GM12878 (cell line): ENCODE results near the gene SLAMF8. TPM values are rescaled to one million over a fixed set of nuclear protein-coding genes. Genes with fewer than 3 reads are reported as not detected.

Experiments used
- ATAC-seq: fragments of 200-7000 bp; cut with Tn5 transposase; 3 replicates; pipeline ENCODE4 v1.9.1; 2020; ENCODE audit warnings: mild to moderate bottlenecking, moderate library complexity
- BruUV-seq: library from RNA; stranded (reverse); fragments of 400-500 nt; replicated peaks from 2 replicates; lab custom pipeline; 2021; lab: Mats Ljungman, UMichigan
- CTCF ChIA-PET: fragments of 300-600 bp; sonication (Branson Sonifier 250); formaldehyde crosslinking; extraction: SDS; loops from one replicate; lab custom pipeline; 2021; ENCODE audit warnings: inconsistent platforms; lab: Yijun Ruan, JAX
- POLR2A ChIA-PET: fragments of 350-600 bp; formaldehyde crosslinking; extraction: SDS; loops from one replicate; lab custom pipeline; 2021; ENCODE audit warnings: inconsistent platforms; lab: Charles Lee
- RAD21 ChIA-PET: fragments of 300-600 bp; sonication (Branson Sonifier 250); formaldehyde crosslinking; loops from one replicate; lab custom pipeline; 2023; ENCODE audit warnings: antibody characterized with exemption; ENCODE audit not compliant: unreplicated experiment; lab: Charles Lee
- SMC1A ChIA-PET: fragments of 300-600 bp; sonication (Branson Sonifier 250); formaldehyde crosslinking; loops from one replicate; lab custom pipeline; 2023; ENCODE audit not compliant: unreplicated experiment, uncharacterized antibody; lab: Charles Lee
- DNase-seq: peaks from one replicate; pipeline ENCODE4 v3.0.0-alpha.2; 2011; ENCODE audit warnings: low read depth, low spot score
- FAIRE-seq: peaks from 3 replicates; lab custom pipeline; 2011; peaks lifted over from hg19 to GRCh38; lab: Jason Lieb, UNC
- H2AFZ ChIP-seq: 2 replicates; pipeline ENCODE4 v1.6.0; 2011; ENCODE audit warnings: low read depth, low read length, control low read depth; ENCODE audit not compliant: control insufficient read depth
- H3K27ac ChIP-seq: 2 replicates; pipeline ENCODE4 v1.5.1; 2011; ENCODE audit warnings: control low read depth; ENCODE audit not compliant: control insufficient read depth, insufficient read depth
- H3K27me3 ChIP-seq, 2 experiments: replicated peaks in 1 of 2; 2 replicates each; pipeline versions ENCODE4 v1.6.0 to v1.6.1; 2011; ENCODE audit warnings: low read length in 1 of 2; ENCODE audit not compliant: control insufficient read depth in 2 of 2, insufficient read depth in 2 of 2
- H3K36me3 ChIP-seq, 2 experiments: 2 replicates each; pipeline ENCODE4 v1.5.1; 2011; ENCODE audit warnings: low read length in 1 of 2; ENCODE audit not compliant: control insufficient read depth in 2 of 2, insufficient read depth in 2 of 2
- H3K4me1 ChIP-seq: 2 replicates; pipeline ENCODE4 v1.6.1; 2011; ENCODE audit warnings: mild to moderate bottlenecking, low read length, moderate library complexity, mixed read lengths; ENCODE audit not compliant: control insufficient read depth, insufficient read depth
- H3K4me2 ChIP-seq: 2 replicates; pipeline ENCODE4 v1.6.0; 2011; ENCODE audit warnings: control low read depth; ENCODE audit not compliant: control insufficient read depth, insufficient read depth
- H3K4me3 ChIP-seq: fragments of 200-600 bp; sonication (generic); 2 replicates; pipeline ENCODE4 v1.5.1; 2016
- H3K79me2 ChIP-seq: 2 replicates; pipeline ENCODE4 v1.6.0; 2011; ENCODE audit warnings: low read length; ENCODE audit not compliant: control insufficient read depth, insufficient read depth
- H3K9ac ChIP-seq: 2 replicates; pipeline ENCODE4 v1.8.0; 2011; ENCODE audit warnings: low read length, control low read depth, mixed read lengths; ENCODE audit not compliant: control insufficient read depth, insufficient read depth
- H3K9me3 ChIP-seq: replicated peaks from 3 replicates; pipeline ENCODE4 v1.5.1; 2011; ENCODE audit warnings: mild to moderate bottlenecking, low read length; ENCODE audit not compliant: control insufficient read depth, insufficient read depth
- H4K20me1 ChIP-seq: 2 replicates; pipeline ENCODE4 v1.6.0; 2011; ENCODE audit not compliant: control insufficient read depth, insufficient read depth
- E2F8 ChIP-seq: fragments of 450-650 bp; IDR thresholded peaks from 2 replicates; pipeline ENCODE4 v1.6.1; 2018; ENCODE audit warnings: mild to moderate bottlenecking, low read depth, moderate library complexity; ENCODE audit not compliant: partially characterized antibody
- MLLT1 ChIP-seq: fragments of 450-650 bp; IDR thresholded peaks from 2 replicates; pipeline ENCODE4 v1.6.1; 2016; ENCODE audit warnings: mild to moderate bottlenecking
- PKNOX1 ChIP-seq: fragments of 450-650 bp; IDR thresholded peaks from 2 replicates; pipeline ENCODE4 v1.6.1; 2016; ENCODE audit warnings: mild to moderate bottlenecking
- WRNIP1 ChIP-seq: IDR thresholded peaks from 2 replicates; pipeline ENCODE4 v1.6.1; 2011; ENCODE audit warnings: low read depth, low read length, improper control_type of control experiment, borderline replicate concordance
- ZBTB11 ChIP-seq: fragments of 450-650 bp; formaldehyde crosslinking; IDR thresholded peaks from 2 replicates; pipeline ENCODE4 v1.5.0; 2022; ENCODE audit warnings: mild to moderate bottlenecking, missing genetic modification characterization
- ZBTB40 ChIP-seq: fragments of 450-650 bp; IDR thresholded peaks from 2 replicates; pipeline ENCODE4 v1.6.1; 2016; ENCODE audit warnings: mild to moderate bottlenecking, moderate library complexity, borderline replicate concordance
- ZNF217 ChIP-seq: fragments of 450-650 bp; IDR thresholded peaks from 2 replicates; pipeline ENCODE4 v1.6.1; 2017; ENCODE audit warnings: antibody characterized with exemption, mild to moderate bottlenecking
- WGBS: methylation state at CpG from one replicate; pipeline ENCODE4 v1.1.6; 2016; ENCODE audit warnings: low lambda C conversion rate; ENCODE audit not compliant: insufficient replicate concordance, insufficient coverage; ENCODE audit errors: missing lambda C conversion rate; 5-methylcytosine and 5-hydroxymethylcytosine counted together
- in situ Hi-C: fragments of 300-500 bp; cut with MboI; formaldehyde crosslinking; loops from 9 replicates; pipeline ENCODE4 v1.14.3; 2018; ENCODE audit warnings: mixed read lengths
- intact Hi-C: fragments of 100-400 bp; cut with micrococcal nuclease; formaldehyde crosslinking; loops from one replicate; pipeline ENCODE4 v1.14.2; 2022; ENCODE audit not compliant: unreplicated experiment
- polyA plus RNA-seq, 11 experiments: library from polyadenylated mRNA; depleted of rRNA in 4 of 11; unstranded in 6 of 11; stranded (reverse) in 5 of 11; fragments of >200 nt; fragmentation: Nextera tagmentation in 4 of 11; fragmentation: Illumina TruSeq in 1 of 11; extraction: Ambion mirVana in 4 of 11; extraction: Trizol in 1 of 11; gene quantifications; 1 replicate in 1 of 11; 2 replicates in 10 of 11; pipeline versions ENCODE4 v1.2.1 to v1.2.3, GENCODE V29; 2011 to 2016; ENCODE audit warnings: inconsistent platforms in 2 of 11, missing spikeins in 2 of 11, low read depth in 1 of 11
- total RNA-seq, 4 experiments: library from RNA; depleted of rRNA in 3 of 4; stranded (reverse); fragments of >200 nt in 3 of 4; fragmentation: Illumina TruSeq in 1 of 4; extraction: Trizol in 1 of 4; gene quantifications; 2 replicates each; pipeline versions ENCODE4 v1.2.1 to v1.2.3, GENCODE V29; 2013 to 2021

SLAMF8 gene
- total and polyA plus RNA-seq, 10 of the 15 experiments (the other 5 are each of a cell fraction or from before 2014, with no cell fraction given): 0.04 to 0.69 (median 0.10) TPM; not detected in 3

- Histone ChIP-seq H4K20me1 (no peaks in the 10 kb centered on the region), H3K27ac (no peak overlapping the region), H3K9me3 (no peaks in the 10 kb centered on the region), H3K27me3 (peaks cover 3 to 11% of the 10 kb centered on the region in 2 experiments; a peak in 3 of 4 replicates), H3K4me3 (no peak overlapping the region), H3K4me2 (no peak overlapping the region), H2AFZ (no peak overlapping the region), H3K4me1 (no peaks in the 10 kb centered on the region), H3K79me2 (no peaks in the 10 kb centered on the region), H3K36me3 (no peaks in the 10 kb centered on the region), H3K9ac (no peak overlapping the region)
- intact Hi-C loops (no loop called here), in situ Hi-C loops (no loop called here)
- no peak for TF ChIP-seq MLLT1
- TF ChIP-seq ZNF217: no peak
- no peak for TF ChIP-seq ZBTB11 (CRISPR knock-in tag)
- no peak for TF ChIP-seq E2F8
- no peak for TF ChIP-seq WRNIP1
- no peak for TF ChIP-seq ZBTB40
- TF ChIP-seq PKNOX1: no peak
- ChIA-PET CTCF (interaction anchor here (0.6 kb wide), 1 partner anchor 367 kb away, joined by 3 read pairs; no protein-coding TSS in a partner anchor), RAD21 (no interaction called here), SMC1A (no interaction called here), POLR2A (no interaction called here)
- no peak for FAIRE-seq
- WGBS: 40% methylated on average over 2 of the region's 2 CpGs
- no TSS peak for BruUV-seq
- no peak for ATAC-seq
- no peak for DNase-seq
Observed at GRCh38 chr1:159864262-159864661, 37.6 kb downstream of the SLAMF8 start.
